HG03139 (cell line): ENCODE measurements around the gene PSAT1.
A peak's percentile ranks its signal among the peaks of the same experiment; 100 is the strongest.

Experiments
- ATAC-seq: cut with Tn5 transposase; IDR thresholded peaks from one replicate; pipeline ENCODE4 v1.9.1; 2021; ENCODE audit not compliant: unreplicated experiment

Gene PSAT1

DNA sequence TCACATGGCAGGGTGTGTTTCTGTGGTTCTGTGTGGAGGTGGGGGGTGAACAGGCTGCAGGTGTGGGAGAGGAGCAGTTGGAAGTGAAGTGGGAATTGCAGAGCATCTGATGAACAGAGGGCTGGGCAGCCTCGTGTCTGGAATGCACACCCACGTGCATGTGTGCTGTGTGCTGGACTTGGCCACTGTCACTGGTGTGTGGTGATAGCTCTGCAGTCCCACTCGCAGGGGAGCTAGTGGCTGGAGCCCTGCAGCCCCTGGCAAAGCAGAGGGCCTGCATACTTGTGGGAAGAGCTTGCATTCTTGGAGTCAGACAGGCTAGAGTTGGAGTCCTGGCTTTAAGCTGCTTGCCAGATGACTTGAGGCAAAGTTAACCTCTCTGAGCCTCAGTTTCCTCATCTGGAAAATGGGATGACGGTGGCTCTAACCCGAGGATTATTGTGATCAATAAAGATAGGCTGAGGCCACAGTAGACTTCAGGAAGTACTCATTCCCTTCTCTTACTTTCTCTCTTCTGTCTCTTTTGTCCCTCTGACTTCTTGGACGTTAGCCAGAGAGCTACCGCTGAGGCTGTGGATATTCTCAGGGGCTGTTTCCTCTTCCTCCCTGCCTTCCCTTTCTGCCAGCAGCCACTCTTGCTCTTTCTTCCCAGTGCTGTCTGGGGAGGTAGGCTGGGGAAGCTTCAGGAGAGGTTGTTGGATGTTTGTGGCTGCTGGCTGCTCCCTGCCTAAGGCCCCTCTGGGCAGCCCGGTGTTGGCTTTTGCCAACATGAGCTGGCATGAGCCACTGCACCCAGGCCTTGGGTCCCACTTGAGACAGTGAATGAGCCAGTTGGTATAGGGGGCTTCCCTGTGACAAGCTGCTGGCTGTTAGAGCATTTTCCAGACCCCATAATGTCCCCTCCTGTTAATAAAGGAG lies 18.3 kb downstream of the PSAT1 start:
- ATAC-seq: no peak

DNA sequence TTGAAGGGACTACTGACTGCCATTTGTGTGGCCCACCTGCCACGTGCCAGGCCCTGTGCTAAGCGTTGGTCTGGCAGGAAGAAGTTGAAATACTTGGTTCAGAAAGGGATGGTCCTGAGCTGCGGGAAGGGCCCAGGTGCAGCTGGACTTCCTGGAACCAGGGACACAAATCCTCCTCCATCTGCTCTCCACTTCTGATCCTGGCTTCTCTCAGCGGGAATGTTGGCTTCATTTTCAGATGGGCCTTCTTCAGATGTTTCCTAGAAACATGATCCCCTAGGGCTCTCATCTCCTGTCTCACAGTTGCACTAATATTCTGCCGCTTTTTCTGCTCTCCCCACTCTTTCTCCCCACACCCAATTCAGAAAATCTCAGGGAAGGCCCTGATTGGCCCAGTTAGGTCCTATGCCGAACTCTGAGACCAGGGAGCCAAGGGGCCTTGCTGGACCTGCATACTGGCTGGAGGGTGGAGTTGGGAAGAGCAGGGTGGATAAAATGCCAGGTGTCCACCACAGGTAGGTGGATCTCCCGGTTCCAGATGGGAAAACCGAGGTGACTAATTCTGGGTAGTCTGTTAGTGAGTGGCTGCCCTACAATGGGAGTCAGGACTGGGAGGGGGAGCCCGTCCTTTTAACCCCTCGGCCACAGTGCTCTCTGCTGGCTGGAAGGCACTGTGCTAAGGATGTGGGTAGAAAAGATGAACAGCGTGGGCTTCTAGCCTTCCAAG lies 19.4 kb downstream of the PSAT1 start:
- no peak for ATAC-seq

DNA sequence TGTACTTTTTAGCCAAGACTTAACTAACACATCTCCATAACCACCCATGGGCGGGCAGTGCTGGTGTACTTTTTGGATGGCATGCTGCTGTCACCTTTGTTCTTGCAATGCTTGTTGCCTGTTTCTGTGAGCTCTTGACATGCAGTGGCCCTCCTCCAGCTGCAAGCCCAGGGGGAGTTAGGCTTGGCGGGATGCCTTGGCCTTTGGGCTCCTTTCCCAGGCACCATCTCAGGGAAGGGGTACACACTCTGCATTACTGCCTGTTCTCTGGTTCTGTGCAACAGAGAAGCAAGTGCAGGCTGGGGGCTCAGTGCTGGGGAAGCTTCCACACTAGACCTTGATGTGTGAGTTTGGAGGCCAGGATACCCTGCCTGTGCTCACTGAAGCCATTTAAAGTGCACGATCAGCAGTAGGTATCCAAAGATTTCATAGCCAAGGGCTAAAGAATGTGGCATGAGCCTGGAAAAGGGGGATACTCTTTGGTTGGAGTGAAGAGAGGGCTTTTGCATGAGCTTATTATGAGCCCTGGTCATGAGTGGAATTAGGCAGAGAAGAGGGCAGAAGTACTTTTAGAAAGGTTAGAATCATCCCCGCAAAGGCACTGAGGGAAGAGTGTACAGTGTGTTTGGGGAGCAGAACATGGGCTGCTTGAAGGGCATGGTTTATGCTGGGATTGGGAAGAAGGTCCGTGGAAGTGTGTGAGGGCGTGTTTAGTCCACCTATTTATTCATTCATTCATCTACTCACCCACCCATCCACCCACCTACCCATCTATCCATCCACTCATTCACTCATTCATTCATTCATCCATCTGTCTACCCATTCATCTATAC lies 22.5 kb downstream of the PSAT1 start:
- no peak for ATAC-seq

DNA sequence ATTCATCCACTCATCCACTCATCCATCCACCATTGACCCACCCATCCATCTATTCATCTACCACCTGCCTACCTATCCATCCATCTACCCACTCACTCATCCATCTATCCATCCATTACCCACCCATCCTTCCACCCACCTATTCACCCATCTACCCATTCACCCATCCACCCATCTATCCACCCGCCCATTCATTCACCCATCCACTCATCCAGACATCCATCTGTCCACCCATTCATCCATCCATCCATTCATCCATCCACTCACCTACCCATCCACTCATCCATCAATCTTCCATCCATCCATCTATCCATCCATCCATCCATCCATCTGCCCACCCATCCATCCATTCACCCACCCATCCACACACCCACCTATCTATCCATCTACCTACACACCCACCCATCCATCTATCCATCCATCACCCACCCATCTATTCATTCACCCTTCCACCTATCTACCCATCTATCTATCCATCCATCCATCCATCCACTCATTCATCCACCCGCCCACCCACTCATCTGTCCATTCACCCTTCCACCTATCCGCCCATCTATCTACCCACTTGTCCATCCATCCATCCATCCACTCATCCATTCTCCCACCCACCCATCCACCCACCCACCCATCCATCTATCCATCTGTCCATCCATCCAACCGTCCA lies 23.2 kb downstream of the PSAT1 start:
- ATAC-seq: no peak

DNA sequence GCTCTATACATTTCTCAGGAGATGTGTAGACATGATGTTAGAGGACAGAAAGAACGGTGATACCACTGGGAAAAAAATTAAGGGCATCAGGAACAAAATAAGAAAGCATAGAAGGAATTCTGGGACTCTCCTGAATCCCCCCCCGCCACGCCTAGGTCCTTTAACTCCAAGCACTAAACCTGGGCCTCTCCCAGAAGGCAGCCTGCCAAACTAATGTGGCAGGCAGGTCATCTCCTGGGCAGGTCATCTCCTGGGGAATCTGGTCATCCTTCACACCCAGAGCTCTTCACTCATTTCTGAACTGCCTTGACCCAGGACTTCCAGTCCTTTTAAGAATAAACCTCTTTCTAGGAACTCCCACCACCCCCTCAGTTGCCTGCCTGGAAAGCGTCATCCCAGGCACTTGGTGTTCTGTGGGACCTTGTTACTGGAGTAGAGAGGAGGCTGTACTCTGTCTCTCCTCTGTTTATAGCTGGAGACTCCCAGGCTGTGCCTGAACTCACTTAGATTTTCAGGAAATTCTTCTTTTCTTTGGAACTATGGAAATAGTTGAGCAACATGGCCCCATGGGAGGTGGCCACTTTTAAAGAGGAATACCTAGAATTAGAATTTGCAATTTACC lies 24.1 kb downstream of the PSAT1 start:
- no peak for ATAC-seq

DNA sequence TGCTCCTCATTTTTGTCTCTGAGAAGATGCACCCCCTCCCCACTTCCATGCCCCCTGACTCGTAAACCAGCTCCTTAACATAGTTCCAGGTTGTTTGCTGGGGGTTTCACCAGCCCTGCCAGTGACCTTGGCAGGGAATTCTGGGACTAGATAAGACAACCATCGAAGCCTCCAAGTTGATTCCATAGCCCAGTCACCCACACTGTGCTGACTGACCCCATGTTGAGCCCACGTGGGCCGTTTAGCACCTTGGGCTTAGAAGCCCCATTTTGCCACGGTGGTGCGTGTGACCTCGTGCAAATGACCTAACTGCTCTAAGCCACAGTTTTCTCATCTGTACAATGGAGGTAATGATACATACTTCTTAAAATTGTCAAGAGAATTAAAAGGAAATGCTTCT lies 24.6 kb downstream of the PSAT1 start:
- ATAC-seq: no peak

DNA sequence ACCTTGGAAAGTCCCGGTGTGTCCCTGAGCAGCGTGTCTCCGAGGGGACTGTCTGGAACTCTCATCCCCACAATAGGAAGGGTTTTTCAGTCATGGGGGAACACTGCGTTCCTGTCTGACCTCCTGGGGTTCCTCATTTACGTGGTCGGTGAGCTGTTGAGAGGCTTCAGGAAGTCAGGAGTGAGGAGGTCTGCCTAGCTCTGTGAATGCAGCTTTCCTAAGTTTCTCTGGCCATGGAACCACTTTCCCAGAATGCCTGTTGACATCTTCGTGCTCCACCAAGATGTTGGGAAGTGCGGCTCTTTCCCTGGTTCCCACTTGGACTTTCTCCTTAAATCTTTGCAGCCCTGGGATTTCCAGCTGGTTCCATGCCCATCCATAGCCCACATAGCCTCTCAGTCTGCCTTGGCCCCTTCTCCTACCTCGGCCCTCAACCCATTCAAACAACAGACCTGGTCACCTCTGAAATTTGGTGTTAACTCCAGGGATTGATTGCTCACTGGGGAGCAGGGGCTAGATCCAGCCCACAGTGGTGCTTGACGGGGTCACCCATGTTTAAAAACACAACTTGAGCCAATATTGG lies 27.2 kb downstream of the PSAT1 start:
- no peak for ATAC-seq

DNA sequence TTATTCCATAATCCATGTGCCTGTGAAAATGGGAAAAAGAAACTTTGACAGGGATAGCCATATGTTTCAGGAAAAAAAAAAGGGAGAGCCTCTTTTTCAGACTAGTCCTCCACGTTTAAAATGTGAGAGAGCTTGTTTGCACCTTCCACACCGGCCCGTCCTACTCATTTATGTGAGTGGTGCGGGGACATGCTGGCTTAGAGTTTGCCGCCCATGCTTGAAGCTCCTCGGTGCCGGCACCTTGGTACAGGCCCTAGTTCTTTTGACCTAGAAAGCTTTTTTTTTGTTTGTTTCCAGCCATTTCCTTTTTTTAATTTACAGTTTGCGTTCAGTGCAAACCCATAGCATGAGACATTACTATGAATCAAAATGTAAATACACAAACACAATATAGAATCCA lies 27.8 kb downstream of the PSAT1 start:
- no peak for ATAC-seq

DNA sequence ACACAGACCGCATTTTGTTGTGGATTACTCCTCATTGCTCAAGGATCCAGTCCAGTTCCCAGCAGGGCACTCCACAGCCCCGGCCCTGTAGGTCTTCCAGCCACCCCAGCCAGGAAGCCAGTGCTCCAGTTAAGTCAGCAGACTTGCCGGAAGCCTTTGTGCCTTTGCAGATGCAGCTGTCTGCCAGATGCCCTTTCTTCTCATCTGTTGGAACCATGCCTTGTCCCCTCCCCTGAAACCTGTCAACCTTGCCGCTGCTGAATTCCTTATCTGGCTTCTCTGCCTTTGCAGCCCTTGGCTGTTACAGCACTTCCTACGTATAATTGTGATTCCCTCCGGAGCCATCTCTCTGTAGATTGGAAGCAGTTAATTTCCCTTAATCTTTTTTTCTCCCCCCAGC lies 28.4 kb downstream of the PSAT1 start:
- no peak for ATAC-seq

DNA sequence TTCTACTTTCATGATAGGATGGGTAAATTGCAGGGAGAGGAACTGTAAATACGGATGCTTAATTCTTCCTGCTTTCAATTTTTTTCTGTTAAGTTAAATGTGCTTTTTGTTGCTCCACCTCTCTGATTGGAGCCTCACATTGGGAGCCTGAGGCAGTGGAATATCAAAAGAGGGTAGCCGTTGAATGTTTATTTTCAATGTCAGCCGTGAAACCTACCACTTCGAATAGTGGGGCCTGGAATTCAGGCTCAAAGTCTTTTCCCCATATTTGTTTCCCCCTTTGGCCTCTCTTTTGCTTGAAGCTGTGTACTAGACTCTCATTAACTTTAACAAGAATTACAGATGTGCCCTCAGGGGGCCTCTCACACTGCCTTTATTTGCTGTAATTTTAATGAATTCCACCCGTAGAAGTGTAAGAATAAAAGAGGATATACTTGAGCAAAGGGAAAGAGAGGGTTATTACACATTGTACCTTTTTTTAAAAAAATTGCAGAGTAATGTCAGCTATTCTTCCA lies 29.0 kb downstream of the PSAT1 start:
- ATAC-seq: no peak

DNA sequence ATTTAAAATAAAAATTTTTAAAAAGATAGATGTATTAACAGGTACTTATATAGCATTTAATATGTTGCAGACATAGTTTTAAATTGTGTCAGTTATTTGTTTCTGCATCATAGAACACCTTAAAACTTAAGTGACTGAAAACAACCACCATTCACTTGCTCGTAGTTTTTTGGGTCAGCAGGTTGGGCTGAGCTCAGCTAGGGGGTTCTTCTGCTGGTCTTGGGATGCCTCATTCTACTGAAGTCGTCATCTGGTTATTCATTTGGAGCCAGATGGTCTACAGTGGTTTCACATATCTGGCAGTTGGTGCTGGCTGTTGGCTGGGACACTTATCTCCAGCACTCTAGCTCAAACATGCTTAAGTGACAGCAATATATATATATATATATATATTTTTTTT lies 29.6 kb downstream of the PSAT1 start:
- ATAC-seq: no peak

DNA sequence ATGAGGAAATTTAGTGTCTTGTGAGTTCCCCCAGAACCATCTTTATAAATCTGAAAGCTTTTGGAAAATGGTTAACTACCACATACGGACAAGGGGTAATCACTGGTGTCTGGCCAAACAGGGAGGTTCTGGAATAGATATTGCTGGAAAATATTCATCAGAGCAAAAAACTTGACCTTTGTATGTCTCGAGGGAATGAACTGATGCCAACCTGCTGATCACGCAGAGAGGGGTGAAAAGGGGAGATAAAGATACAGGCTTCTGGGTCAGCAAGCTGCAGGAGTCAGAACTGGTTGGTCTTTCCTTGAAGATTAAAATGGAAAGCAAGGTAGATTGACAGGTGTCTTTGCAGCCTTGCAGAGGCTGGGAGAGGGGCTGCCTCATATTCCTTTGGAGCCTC lies 35.5 kb downstream of the PSAT1 start:
- ATAC-seq: no peak

DNA sequence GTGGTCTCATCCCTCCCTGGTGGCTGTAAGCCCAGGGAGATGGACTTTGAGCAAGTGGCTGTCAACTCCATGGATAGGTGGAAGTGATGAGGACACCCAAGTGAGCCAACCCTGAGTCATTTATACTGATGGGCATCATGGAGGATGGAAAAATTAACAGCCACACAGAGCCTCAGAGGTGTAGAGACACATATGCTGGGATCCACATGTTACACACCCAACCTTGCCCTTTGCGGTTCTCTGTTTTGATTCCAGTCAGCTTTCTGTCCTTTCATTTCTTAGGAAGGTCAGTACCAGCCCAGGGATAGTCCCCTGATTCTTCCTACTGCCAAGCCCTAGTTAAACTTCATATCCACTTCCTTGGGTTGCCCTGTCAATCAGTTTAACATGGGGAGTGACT lies 51.9 kb downstream of the PSAT1 start:
- ATAC-seq: no peak

DNA sequence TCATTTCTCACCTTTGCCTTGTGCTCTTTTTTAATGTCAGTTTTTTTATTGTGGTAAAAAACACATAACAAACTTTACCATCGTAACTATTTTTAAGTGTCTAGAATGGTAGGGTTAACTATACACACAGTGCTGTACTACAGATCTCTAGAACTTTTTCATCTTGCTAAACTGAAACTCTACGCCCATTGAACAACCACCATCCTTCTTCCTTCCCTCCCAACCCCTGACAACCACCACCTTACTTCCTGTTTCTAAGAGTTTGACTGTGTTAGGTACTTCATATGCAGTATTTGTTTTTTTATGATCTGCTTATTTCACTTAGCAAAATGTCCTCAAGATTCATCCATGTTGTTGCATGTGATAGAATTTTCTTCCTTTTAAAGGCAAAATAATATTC lies 54.9 kb downstream of the PSAT1 start:
- ATAC-seq: peak; percentile 76

DNA sequence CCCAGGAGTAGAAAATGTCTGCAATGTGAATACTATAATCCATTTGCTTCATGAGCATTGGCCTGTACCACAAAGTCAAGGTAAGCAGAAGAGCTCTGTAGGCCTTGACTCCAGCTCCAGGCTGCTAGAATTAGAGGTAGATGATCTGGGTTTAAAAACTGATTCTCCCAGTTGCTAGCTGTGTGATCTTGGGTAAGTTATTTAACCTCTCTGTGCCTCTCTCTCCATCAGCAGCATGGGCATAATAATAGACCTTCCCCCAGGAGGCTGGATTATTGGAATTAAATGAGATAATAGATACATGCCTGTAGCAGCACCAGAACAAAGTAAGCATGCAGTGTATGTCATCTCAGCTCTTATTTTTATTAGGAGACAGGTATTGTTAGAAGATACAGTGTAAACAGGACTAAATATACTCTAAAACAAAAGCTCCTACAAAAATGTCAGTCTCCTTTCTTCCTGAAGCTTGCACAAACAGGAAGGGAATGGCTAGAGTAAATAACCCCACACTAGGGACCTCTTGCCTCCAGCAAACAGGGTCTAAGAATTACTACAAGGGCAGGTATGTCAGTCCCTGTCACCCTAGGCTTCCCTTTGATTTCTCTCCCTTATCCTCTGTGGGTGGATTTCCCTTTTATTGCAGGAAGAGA lies 57.5 kb downstream of the PSAT1 start:
- ATAC-seq: no peak

DNA sequence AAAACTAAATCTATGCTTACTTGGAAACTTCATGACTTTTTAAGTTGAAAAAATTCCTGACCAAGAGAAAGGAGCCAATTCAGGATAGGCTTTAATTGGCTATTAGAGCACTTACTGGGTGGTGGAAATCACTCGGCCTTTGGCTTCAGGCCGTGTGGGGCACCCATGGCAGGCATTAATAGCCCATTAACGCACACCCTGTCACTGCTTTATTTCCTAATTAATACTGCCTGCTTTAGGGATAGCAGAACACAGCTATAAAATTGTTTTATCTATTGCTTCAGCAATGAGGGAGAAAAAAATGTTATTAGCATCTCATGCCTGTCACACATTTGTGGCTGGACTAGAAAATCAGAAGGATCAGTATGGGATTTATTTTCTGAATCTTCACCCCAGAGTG lies 58.1 kb downstream of the PSAT1 start:
- no peak for ATAC-seq

DNA sequence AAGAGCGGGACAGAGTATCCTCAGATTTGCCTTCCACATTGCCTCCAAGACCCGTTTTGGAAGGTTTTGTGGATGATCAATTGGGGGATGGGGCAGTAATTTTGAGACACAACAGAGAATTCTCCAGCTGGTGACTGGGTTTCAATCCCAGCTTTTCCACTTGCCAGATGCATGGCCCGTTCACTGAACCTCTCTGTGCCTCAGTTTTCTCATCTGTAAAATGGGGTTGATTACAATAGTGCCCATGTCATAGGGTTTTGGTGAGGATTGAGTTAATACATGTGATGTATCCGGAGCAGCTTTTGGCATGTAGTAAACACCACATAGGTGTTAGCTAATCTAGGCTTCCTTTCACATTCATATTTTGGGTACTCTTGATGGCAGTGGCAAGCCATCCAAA lies 59.7 kb downstream of the PSAT1 start:
- ATAC-seq: no peak

DNA sequence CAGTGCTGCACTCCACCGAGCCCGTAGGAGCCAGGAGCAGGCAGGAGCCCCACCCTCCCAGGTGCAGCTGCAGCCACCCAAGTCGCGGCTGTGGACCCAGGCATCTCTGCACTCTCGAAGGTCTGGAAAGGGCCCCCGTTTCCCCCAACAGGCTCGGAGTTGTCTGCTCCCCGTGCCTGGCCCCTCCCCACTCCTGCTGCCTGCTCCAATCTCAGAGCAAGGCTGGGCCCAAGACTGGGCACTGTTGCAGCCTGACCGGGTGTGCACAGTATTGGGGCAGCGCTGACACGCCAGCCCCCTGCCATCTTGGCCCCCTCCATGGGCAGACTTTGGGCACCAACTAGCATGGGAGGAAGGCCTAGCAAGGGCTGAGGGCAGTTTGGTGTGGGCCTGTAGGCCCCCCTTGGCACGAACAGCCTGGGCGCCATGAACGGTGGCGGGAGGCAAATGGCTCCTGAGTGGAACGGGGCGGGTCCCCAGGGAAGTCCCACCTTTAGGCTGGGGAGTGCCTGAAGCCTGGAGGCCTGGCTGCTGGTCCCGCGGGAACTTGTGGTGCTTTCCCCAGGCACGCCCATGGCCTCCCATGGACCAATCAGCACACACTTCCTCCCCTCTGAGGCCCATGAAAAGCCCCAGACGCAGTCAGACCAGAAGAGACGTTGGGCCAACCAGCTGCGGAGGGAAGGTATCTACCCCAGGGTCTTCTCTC lies 60.4 kb downstream of the PSAT1 start:
- no peak for ATAC-seq
